HUES6 (cell line): ENCODE data around the gene DDX60.

Experiments used
- H3K27ac ChIP-seq: 2 replicates; pipeline ENCODE4 v1.7.0; 2013; ENCODE audit warnings: low read depth, mild to moderate bottlenecking, low read length, inconsistent platforms
- H3K27me3 ChIP-seq: 2 replicates; pipeline ENCODE4 v1.6.1; 2013; ENCODE audit warnings: low read length; ENCODE audit not compliant: control insufficient read depth, insufficient read depth
- H3K36me3 ChIP-seq: 2 replicates; pipeline ENCODE4 v1.6.1; 2013; ENCODE audit warnings: low read length; ENCODE audit not compliant: control insufficient read depth, insufficient read depth
- H3K4me1 ChIP-seq: 2 replicates; pipeline ENCODE4 v1.6.1; 2013; ENCODE audit warnings: low read length; ENCODE audit not compliant: control insufficient read depth, insufficient read depth
- H3K4me3 ChIP-seq: 2 replicates; pipeline ENCODE4 v1.5.1; 2013; ENCODE audit warnings: low read depth, low read length
- H3K9ac ChIP-seq: one replicate; pipeline ENCODE4 v1.6.1; 2013; ENCODE audit warnings: mild to moderate bottlenecking, low read length
- H3K9me3 ChIP-seq: 2 replicates; pipeline ENCODE4 v1.6.1; 2013; ENCODE audit warnings: low read depth, low read length; ENCODE audit not compliant: control insufficient read depth, insufficient read depth

Gene DDX60

DNA sequence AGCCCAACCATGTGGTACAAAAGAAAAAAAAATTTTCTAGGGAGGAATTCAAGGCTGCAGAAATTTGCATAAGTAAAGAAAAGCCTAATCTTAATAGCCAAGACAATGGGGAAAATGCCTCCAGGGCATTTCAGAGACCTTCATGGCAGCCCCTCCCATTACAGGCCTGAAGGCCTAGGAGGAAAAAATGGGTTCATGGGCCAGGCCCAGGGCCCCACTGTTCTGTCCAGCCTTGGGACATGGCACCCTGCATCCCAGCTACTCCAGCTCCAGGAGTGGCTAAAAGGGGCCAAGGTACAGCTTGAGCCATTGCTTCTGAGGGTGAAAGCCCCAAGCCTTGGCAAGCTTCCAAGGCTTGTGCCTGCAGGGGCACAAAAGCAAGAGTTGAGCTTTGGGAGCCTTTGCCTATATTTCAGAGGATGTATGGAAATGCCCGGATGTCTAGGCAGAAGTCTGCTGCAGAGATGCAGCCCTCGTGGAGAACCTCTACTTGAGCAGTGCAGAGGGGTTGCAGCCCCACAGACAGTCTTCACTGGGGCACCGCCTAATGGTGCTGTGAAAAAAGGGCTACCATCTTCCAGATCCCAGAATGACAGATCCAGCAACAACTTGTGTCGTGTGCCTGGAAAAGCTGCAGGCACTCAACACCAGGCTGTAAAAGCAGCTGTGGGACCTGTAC, 115.2 kb downstream of the DDX60 start:
- H3K9ac ChIP-seq, result no peak overlapping the region
- no peak overlapping the region for H3K27ac ChIP-seq
- no peaks in the 10 kb centered on the region for H3K36me3 ChIP-seq
- H3K9me3 ChIP-seq, result peaks cover 44% of the 10 kb centered on the region
- H3K4me1 ChIP-seq, result no peaks in the 10 kb centered on the region
- H3K27me3 ChIP-seq, result no peaks in the 10 kb centered on the region
- H3K4me3 ChIP-seq, result no peak overlapping the region

DNA sequence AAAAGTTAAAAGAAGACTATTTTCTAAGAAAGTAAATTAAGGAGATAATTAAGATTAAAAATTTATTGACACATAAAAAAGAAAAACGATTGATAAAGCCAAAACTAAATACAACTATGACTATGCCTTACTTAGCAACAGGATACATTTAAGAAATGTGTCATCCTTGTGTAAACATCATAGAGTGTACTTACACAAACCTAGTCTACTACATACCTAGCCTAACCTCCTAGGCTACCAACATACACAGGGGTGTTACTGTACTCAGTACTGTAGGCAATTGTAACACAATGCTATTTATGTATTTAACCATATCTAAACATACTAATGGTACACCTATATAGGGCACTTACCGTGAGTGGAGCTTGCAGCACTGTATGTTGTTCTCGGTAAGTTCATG, 117.9 kb downstream of the DDX60 start:
- H3K27ac ChIP-seq, result no peak overlapping the region
- H3K4me1 ChIP-seq, result no peaks in the 10 kb centered on the region
- H3K9me3 ChIP-seq, result peaks cover 53% of the 10 kb centered on the region
- H3K27me3 ChIP-seq, result no peaks in the 10 kb centered on the region
- H3K4me3 ChIP-seq, result no peak overlapping the region
- no peaks in the 10 kb centered on the region for H3K36me3 ChIP-seq
- H3K9ac ChIP-seq, result no peak overlapping the region

DNA sequence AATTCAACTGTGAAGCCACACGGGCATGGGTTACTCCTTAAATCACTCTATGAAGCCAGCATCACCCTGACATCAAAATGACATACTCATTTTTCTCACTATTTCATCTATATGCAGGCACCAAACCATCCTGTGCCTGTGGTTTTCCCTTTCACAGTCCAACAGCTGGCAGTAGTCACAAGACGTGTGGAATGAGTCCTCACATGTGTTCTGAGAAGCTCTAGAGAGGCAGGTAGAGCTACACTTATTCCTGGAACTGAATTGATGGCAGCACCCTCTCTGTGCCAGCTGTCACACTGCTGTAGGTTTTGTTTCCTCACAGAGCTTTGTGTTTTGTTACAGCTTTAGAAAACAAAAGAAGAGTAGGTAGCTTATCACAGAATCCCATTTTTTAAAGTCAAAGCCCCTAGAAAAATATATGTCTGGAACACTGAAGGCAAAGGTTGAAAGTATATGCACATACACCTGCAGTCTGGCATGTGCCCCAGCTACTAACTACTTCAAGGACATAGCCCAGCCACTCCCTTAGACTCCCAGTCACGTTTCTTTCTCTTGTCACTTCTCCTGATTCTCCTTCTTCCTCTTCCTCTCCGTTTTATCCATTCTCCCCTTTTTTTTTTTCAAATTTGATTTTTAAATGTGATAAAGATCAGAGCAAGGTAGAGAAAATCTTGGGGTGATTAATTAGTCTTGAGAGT, 119.1 kb downstream of the DDX60 start:
- Histone ChIP-seq H3K9ac (no peak overlapping the region), H3K27me3 (no peaks in the 10 kb centered on the region), H3K4me3 (no peak overlapping the region), H3K27ac (no peak overlapping the region), H3K36me3 (no peaks in the 10 kb centered on the region), H3K9me3 (peaks cover 45% of the 10 kb centered on the region), H3K4me1 (no peaks in the 10 kb centered on the region)

DNA sequence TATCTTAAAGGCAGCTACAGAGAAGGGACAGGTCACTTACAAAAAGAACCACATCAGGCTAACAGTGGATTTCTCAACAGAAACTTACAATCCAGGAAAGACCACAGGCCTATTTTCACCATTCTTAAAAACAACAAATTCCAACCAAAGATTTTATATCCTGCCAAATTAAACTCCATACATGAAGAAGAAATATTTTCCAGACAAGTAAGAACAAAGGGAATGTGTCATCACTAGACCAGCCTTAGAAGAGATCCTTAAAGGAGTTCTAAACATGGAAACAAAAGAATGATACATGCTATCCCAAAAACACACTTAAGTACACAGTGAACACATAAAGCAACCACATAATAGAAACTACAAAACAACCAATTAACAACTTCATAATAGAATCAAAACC, 120.6 kb downstream of the DDX60 start:
- H3K9me3 ChIP-seq, result peaks cover 30% of the 10 kb centered on the region
- H3K4me1 ChIP-seq, result no peaks in the 10 kb centered on the region
- no peak overlapping the region for H3K27ac ChIP-seq
- no peak overlapping the region for H3K9ac ChIP-seq
- H3K36me3 ChIP-seq, result no peaks in the 10 kb centered on the region
- H3K4me3 ChIP-seq, result no peak overlapping the region
- H3K27me3 ChIP-seq, result no peaks in the 10 kb centered on the region

DNA sequence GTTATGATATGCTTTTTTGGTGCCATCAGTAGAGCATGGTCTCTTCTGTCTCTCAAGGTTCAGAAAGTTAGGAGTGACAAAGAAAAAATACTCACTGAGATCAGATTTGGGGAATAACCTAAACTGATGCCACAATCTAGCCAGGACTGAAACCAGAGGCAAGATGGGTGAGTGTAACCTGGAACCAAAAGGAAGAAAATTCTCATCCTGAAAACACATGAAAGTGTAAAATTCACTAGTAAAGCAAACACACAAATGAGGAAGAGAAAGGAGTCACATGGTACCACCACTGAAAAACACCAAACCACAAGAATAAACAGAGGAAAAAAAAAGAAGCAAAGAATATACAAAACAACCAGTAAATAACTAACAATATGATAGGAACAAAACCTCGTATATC, 129.8 kb downstream of the DDX60 start:
- H3K9me3 ChIP-seq, result no peaks in the 10 kb centered on the region
- no peak overlapping the region for H3K4me3 ChIP-seq
- H3K27ac ChIP-seq, result no peak overlapping the region
- H3K4me1 ChIP-seq, result no peaks in the 10 kb centered on the region
- no peak overlapping the region for H3K9ac ChIP-seq
- H3K27me3 ChIP-seq, result no peaks in the 10 kb centered on the region
- H3K36me3 ChIP-seq, result no peaks in the 10 kb centered on the region

DNA sequence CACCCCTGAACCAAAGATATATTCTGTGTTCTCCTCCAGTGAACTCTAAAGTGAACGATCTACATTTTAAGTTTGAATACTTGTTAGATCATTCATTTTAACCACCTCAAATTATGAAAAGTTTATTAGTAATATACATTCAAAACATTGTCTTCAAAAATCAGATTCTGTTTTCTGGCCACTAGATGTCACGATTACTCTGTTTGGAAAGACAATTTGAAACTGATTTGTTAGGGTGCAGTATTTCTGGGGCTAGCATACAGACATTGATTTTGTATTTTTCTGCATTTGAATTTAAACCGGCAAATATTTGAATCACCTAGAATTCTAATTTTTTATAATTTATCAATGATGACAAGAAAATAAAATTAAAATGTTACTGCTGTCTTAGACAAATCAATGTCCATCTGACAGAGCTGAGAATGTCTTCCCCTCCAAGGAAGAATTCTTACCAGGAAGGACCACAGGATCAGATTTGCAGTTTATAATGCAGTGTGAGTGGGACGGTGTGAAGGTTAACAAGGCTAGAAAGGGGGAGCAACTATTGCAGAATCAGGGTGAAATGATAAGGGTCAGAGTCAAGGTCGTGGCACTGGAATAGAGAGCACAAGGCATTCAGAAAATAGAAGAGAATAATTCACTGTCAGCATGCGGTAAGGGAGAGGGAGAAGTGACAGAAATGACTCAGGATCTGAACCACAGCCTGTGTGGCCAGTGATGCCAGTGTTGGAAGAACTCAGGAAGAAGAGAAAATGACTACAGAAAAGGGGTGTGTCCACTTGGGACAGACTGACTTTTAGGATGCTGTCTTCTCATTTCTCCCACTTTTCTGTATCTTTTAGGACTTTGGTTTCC, 134.6 kb downstream of the DDX60 start:
- no peak overlapping the region for H3K9ac ChIP-seq
- no peak overlapping the region for H3K27ac ChIP-seq
- H3K4me3 ChIP-seq, result no peak overlapping the region
- H3K9me3 ChIP-seq, result no peaks in the 10 kb centered on the region
- H3K27me3 ChIP-seq, result no peaks in the 10 kb centered on the region
- no peaks in the 10 kb centered on the region for H3K4me1 ChIP-seq
- H3K36me3 ChIP-seq, result no peaks in the 10 kb centered on the region

DNA sequence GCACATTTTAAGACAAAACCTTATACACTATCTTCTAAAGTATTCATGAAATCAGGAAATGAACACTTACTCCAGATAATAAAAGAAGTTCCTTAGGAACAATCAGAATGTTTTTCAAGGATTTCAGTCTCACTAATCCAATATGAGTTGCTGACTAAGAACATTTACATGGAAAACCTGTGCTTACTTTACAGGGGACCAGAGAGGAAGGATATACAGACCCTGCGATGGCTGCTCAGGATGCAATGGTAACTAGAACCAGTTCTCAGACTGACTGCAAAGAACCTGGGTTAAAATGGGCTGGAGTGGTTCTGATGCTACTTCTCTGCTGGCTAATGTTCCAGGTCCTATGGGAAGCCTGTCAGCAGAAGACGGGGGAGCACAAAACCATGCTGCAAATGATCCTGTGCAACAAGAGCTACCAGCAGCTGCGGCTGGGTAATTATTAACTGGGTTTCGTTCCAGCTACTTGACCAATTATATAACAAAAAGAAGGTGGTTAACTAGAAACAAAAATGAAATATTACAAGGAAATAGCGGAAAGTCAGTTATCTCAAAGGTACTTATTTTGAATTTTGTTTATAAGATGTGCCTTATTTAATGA, 140.9 kb downstream of the DDX60 start:
- Histone ChIP-seq H3K9me3 (no peaks in the 10 kb centered on the region), H3K36me3 (no peaks in the 10 kb centered on the region), H3K4me3 (no peak overlapping the region), H3K4me1 (no peaks in the 10 kb centered on the region), H3K27ac (no peak overlapping the region), H3K9ac (no peak overlapping the region), H3K27me3 (no peaks in the 10 kb centered on the region)

DNA sequence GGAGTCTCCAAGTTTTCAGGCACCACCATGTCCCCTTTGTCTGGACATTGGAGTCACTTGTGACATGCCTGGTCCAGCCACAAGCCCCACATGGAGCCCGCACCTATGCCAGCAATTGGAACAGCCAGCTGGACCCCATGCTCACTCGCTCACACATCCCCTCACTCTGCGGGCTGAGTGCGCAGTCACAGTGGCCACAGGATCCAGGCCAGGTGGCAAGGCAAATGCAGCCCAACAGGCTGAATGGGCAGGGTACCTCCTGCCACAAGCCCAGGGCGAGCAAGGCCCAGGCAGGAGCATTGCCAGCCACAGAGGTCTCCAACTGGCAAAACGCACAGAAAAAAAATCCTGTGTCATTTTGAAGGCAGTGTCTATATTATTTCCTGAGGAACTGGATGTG, 144.2 kb downstream of the DDX60 start:
- peaks cover 6% of the 10 kb centered on the region; the same call in 1 of the 2 replicates for H3K4me1 ChIP-seq

DNA sequence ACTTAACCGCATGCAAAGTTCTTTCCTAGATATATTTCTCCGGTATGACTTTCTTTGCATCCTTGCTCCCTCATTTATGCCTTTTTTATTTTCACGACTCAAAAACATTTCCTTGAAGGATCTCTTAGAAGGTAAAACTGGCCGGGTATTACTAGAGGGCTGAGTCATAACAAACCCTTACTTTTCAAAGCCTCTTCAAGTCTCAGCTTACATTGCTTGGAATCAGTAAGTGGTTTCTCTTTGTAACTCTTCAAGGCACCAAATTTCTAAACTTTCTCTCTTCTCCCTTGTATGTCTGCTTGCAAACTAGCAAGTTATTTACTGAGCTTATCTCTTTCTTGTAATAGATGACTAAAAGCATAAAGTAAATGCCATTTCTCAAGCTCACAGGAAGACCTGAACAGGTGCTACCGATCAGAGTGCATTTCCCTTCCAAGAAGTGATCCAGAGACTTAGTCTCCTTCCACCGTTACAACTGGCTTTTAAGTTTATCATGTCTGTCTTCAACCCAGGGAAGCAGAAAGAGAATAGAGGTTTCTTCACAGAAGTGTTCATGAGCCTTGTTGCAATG, 150.8 kb downstream of the DDX60 start:
- H3K27me3 ChIP-seq, result no peaks in the 10 kb centered on the region
- no peak overlapping the region for H3K4me3 ChIP-seq
- H3K4me1 ChIP-seq, result peaks cover 6% of the 10 kb centered on the region; the same call in 1 of the 2 replicates
- no peak overlapping the region for H3K9ac ChIP-seq
- no peaks in the 10 kb centered on the region for H3K36me3 ChIP-seq
- no peaks in the 10 kb centered on the region for H3K9me3 ChIP-seq
- H3K27ac ChIP-seq, result no peak overlapping the region

More for the DNA sequence above, 144.2 kb downstream of the DDX60 start:
- H3K36me3 ChIP-seq, result no peaks in the 10 kb centered on the region
- H3K27ac ChIP-seq, result no peak overlapping the region
- H3K9ac ChIP-seq, result no peak overlapping the region
- H3K9me3 ChIP-seq, result no peaks in the 10 kb centered on the region
- no peaks in the 10 kb centered on the region for H3K27me3 ChIP-seq
- no peak overlapping the region for H3K4me3 ChIP-seq
